NCI-H226 (cell line): ENCODE data around the gene RGPD4.
"Not testable (repeated sequence)": the region's sequence is repeated elsewhere in the genome, so short reads cannot be mapped to it uniquely, and the experiment has no call there.

Experiments
- DNase-seq: peaks from one replicate; pipeline ENCODE4 v3.0.0-alpha.2; 2015

RGPD4 gene

DNA sequence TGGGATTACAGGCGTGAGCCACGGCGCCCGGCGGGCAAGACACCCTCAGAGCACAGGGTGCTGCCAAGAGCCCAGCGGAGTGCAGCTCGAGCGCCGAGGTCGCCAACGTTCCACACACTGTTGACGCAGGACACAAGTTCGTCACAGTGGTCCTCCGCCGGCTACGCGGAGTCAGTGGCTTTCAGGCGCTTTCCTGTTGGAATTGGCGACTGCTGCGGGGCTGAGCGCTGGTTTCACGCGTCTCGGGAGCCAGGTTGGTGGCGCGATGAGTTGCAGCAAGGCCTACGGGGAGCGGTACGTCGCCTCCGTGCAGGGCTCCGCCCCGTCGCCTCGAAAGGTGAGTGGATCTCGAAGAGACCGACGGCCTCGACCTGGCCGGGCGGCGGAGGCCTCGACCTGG lies at the start of gene RGPD4:
RGPD4 (plus strand) TSS at position 144 of the 400 bp plus-strand sequence; CDS start at position 266, 122 bp downstream.
- not testable (repeated sequence) for DNase-seq

DNA sequence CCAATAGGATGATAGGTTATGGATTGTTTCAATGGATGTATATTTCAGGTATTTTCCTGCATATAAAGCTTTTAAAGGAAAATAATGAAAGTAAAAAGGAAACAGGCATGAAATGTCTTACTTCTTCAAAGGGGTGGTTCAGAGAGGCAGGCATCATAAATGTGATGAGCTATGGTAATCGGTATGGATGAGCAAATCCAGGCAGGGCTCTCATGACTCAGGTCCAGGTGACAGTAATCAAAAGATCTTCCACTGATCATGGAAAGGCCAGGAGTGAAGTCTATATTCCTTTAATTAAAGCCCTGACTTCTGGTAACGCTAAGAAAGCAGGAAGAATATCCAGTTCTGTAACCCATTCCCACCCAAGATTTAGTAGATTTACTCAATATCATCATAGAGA lies 48.7 kb upstream of the RGPD4 start:
- DNase-seq, result no peak

DNA sequence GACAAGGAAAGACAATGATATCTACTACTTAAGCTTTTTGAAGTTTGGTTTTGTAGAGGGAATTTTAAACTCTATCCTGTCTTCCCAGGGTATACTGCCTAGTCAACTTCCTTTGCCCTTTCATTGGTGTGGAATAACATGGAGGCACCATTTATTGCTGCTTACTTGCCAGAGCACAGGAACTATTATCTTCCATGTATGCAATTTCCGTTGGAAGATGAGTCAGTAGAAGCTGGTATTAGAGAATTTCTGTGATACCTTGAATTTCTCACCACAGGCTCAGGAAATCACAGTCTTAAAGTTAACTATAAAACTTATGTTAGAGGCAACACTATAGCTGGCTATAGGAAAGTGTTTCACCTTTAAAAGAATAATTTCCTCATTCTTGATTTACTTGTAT lies 40.9 kb upstream of the RGPD4 start:
- no peak for DNase-seq

DNA sequence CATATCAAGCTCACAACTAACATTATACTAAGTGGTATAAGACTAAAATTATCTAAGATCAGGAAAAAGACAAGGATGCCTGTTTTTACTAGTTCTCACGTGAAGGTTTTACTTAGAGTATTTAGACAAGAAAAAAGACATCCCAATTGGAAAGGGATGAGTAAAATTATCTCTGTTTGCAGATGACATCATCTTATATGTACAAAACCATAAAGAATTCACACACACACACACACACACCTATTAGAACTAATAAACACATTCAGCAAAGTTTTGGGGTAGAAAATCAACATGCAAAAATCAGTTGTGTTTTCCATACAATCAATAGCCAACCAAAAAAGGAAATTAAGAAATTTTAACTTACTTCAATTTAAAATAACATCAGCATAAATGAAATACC lies 35.9 kb upstream of the RGPD4 start:
- DNase-seq, result no peak

DNA sequence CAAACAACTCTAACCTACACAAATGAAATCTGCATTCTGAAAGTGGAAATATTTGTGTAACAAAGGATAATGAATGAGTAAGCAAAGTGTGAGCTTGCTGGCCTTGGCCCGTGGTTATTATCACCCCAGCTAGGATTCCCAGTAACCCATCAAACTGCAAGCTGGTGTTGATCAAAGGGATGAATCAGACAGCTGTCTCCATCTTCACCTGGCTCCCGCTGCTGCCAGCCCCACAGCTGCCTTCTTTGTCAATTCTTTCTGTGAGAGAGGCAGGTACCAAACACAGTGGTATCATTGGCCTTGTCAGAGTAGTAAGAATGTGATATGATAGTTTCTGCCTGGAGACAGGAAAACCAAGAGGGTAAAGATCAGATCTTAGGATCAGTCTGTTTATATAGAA lies 25.2 kb upstream of the RGPD4 start:
- DNase-seq, result no peak

DNA sequence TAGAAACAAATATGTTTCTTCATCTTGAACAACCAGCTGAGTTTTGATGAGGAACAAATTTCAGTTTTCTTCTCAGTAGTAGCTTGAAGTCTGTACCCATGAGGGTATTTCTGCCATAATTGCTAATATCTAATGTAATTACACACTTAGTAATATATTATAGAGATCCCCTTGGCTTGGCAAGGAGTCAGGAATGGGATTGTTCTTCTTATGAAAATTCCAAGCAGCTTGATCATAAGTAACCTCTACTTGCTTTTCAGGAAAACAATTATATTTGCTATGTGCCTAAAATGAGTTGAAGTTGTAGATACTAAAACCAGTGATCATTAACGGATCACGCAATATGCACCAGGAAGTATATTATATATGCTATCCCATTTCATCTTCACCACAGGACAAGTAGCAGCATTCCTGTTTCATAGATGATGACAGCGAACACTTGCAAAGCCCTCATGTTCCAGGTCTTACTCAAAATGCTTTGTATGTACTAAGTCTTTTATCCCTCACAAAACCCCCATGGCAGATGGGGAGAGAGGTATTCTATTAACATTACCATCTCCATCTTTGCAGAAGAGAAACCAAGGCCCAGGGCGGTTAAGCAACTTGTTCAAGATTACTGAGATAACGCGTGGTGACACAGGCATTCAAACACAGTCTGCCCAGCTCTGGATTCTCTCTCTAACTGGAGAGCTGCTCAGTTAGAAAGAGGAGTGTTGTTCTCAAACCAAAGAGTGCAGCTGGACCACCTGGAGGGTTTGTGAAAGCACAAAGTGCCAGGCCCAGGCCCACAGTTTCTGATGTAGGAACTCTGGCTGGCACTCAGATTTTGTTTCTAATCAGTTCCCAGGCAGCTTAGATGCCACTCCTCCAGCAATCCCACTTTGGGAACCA lies 21.8 kb upstream of the RGPD4 start:
- DNase-seq, result no peak

DNA sequence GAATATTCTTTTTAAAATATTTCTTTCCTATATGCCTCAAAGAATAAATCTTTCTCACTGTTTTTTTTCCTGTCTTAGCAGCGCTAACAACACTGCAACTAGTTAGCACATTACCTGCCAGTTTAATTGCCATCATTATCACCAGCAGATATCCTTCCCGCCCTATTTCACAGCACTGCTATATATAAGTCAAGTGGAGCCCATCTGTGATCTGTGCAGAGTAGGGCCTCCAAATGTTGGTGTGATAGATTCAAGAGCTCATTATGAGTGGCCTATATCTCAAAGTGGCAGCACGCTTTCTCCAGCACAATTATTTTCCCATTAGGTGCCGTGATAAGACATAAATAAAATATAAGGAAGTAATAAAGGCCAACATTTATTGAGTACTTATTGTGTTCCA lies 19.8 kb upstream of the RGPD4 start:
- no peak for DNase-seq

DNA sequence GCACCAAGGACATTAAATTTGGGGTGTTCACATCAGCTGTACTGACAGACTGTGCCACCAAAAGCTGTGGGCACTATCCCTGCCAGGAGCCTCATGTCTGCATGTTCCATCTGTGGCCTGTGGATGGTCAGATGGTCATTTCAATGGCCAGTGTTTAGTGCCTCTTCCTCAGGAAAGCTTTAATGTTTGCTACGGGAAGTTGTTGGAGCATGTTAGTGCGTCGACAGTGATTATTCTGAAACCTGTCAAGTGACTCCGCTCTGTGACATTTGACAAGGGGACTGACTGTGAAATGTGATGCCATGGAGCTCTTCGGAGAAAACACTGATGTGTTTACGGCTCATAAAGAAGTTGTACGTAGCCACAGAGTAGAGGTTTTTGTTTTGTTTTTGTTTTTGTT lies 18.7 kb upstream of the RGPD4 start:
- no peak for DNase-seq

DNA sequence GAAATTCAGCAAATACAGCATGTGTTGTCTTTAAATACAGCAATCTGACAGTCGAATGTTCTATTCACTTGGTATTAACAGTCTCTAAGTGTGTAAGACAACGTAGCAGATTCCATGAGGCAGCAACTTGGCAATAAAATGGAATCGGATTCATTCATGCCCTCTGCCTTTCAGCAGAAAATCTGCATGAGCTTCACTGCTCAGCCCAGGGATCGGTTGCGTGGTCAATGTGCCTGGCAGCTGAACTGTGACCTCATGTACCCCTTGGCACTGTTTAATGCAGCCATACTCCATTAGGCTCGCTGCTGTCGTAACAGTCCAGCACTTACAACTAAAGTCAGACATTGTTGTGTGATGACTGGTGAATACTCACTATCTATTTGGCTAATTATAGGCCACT lies 17.7 kb upstream of the RGPD4 start:
- no peak for DNase-seq

DNA sequence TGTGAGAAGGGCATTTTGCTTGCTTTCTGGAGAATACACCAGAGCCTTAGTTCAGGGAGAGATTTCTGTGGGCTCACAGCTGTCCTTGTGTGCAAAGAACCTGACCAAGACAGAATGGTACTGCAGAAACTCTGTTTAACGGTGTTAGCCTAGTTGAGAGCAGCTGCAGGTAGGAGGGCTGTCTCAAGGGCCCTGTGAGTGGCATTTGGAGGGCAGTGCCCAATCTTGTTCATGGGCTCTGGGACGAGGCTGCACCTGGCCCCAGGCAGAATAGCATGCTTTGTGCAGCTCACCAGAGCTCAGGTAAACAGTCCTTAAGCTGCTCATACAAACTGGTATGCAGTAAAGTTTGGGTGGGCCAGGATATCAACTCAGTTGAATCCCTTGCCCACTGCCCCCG lies 16.9 kb upstream of the RGPD4 start:
- DNase-seq, result no peak

DNA sequence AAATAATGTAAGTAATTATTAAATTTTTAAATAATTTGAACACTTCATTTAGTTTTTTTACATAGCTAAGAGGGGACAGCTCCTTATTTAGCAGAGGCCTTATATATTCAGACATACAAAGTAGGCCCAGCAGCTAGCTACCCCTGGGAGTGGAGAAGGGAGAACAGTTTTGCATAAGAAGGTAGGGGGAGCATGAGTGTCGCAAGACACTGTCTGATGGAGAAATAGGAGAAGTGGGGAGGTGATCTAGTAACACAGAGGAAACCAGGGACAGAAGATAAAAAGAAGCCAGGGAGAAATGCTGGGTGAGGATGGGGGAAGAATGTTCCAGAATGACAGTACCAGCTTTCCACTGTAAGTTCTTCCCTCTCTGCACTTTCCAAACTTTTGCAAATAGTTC lies 16.0 kb upstream of the RGPD4 start:
- no peak for DNase-seq

DNA sequence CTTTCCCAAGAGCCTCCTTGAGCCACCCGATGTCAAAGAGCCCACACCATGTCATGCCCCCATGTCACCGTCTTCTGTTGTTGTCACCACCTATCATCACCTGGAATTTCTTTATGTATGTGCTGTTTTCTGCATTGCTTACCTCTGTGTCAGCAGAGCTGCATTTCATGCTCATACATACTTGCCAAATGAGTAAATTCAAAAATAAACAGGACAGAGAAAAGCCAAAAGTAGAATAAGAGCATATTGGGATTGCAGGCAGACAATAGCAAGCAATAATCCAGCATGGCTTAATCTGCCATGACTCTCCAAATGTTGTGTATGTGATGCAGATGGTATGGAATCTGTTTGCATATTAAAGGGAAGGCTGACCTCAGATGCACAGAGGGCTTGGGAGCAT lies 15.3 kb upstream of the RGPD4 start:
- no peak for DNase-seq

DNA sequence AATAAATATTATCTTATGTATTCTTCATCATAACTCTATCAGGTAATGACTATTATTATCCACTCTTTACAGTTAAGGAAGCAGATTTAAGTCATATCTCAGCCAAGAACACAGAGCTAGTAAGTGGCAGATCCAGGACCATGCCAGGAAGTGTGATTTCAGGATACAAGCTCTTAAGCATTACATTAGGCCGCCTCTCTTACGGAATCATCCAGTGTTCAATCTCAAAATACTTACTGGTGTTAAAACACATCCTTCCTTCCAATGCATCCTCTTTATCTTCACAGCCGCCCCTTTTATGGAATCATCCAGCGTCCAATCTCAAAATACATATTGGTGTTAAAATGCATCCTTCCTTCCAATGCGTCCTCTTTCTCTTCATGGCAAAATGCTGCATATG lies 14.7 kb upstream of the RGPD4 start:
- no peak for DNase-seq

DNA sequence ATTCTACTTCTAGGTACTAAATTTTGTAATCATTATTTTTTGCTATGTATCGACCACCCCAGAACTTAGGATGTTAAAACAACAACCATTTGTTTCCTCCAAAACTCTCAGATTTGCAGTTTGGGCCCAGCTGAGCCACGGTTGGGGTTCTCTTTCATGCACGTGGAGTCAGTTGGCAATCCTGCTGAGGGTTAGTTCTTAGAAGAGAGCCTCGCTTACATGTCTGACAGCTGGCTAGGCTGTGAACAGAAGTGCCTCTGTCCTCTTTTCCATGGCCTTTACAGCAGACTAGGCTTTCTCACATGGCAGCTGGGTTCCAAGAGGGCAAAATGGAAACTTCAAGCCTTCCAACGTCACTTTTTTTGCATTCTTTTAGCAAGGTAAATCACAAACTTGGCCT lies 9.3 kb upstream of the RGPD4 start:
- no peak for DNase-seq

DNA sequence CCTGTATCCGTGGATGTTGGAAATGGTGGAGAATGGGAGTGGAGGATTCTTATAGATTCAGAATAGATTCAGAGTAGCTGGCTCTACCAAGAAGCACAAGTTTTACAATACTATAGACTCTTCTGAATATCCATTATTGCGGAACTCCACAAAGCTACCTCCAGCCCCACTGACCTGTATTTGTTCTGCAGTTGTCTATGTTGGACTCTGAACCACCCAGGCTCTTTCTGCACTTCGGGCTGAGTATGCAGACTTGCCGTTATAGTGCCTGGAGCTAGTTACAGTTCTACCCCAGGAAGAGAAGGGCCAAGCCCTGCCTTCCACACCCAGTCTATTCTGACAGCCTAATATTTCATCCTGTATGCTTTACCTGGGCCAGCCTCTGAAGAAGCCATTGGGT lies 4.4 kb upstream of the RGPD4 start:
- DNase-seq, result no peak

DNA sequence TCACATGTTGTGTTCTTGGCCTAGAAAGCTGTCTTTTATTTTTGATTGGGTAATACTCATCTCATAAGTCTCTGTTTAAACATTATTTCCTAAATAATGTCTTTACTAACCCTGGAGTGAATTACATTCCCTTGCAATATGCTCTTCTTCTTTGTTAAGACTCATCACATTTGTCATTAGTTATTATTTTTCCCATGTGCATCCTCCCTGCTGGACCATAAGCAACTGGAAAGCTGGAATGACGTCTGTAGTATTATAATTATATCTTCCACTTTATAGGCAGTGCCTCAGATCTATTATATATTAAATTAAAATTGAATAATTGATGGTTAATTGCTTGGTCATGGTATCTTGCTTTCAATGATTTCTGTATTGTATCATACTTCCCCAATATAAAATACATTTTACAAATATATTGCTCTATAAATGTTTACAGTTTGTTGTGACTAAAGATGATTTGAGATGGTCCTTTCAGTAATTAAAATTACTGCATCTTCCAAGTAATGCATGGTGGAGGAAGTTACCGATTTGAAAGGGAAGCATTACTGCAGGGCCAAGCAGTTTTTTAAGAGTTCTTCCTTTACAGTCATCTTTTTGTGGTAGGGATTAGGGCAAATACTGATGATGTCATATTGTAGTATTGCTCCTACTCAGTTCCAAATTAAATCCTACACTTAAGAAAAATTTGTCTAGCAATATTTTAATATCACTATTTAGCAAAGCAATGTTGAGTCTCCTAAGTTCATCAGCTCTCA lies 2.1 kb upstream of the RGPD4 start:
- DNase-seq, result no peak

DNA sequence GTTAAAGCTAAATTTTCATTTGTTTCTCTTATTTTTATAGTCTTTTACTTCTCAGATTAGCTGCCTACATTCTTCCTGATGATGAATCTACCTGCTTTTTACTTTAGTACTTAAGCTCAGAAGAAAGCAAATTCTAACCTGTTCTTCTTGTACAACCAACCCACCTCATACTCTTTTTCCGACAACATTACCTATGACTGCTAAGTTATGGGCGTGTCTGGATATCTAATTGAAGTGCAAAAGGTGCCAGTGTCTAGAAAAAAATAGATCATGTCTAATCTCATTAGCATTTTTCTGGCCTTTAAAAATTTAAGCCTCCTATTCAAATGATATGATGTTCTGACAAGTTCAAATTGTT lies 1.5 kb upstream of the RGPD4 start:
- no peak for DNase-seq

DNA sequence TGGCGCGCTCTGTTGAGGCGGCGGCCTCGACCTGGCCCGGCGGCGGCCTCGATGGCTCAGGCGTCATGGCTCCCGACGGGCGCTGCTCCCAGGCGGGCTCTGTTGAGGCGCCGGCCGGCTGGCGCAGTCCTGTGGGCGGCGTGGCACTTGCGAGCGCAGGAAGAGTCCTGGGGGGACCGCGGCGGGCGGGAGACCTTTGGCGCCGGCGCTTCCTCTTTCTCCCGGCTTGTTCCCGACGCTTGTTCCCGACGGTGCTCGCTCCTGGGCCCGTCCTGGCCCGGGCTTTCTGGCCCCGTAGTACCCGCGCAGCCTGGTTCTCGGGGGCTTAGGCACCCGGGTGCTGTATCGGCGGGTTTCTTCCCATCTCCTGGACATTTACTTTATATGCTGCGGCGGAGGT lies 2.8 kb downstream of the RGPD4 start:
- DNase-seq, result not testable (repeated sequence)

DNA sequence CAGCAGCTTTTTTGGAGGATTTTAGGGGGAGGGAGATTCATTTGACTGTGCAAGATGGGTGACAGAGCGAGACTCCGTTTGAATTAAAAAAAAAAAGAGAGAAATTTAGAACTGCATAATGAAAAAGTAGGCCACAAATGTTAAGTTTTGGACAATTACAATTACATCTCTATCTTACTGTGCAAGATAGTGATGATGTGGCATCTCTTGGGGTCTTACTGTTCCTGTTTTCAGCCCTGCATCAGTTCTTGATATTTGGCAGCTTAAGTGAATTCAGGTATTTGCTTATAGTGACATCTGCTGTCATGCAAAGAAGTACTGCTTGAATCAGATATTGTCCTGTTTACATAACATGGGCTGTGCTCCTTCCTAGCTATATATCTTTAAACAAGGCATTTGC lies 6.5 kb downstream of the RGPD4 start:
- not testable (repeated sequence) for DNase-seq

DNA sequence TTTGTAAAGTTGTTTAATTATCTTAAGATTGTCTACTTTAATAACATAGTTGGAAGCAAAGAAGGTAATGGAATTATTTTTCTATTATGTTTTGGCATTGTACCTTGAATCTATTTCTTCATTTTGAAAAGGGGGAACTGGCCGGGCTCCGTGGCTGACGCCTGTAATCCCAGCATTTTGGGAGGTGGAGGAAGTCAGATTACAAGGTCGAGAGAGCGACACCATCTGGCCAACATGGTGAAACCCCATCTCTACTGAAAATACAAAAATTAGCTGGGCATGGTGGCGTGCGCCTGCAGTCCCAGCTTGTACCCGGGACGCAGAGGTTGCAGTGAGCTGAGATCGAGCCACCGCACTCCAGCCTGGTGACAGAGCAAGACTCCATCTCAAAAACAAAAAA lies 6.9 kb downstream of the RGPD4 start:
- DNase-seq, result not testable (repeated sequence)

DNA sequence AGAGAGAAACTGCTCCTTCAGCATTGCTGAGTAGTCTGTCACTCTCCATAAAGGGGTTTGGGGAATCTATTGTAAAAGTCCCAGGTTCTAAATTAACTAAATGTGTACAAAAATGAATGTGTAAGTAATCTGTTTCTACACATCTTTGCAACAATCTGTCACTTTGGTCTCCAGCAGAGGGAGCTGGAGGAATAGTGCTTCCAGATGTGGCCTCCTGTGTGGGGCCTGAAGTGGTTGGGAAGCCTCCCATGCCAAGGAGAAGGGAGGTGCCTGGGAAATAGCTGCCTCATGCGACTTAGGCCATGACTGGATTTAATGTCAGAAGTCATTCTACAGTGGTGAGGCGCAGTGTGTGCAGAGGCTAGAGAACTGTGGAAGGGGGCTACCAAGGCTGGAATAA lies 89.4 kb downstream of the RGPD4 start:
- not testable (repeated sequence) for DNase-seq

DNA sequence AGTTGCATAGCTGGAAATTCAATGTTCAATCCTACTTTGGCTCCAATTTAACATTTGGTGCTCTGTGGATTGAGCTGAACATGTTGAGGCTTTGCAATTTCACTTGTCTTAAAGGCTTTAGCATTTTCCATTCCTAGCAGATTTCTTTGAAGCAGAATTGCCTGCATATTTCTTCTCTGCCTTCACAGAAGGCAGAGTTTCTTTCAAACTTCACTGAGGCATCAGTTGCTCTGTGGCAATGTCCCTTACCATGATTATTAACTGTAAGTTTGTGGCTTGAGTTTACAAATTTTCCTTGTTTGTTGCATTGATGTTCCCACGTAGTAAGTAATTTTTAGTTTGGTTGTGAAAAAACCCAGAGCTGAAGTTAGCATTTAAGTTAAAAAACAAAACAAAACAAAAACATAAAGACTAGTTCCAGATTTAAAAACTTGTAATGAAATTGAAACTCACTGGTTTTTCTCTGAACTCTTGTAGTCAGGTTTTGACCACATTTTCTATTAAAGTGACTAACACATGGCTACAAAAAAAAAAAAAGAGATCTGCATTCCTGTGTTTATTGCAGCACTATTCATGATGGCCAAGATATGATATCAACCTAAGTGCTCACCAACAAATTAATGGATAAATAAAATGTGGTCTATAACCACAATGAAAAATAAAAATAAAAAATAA lies 90.1 kb downstream of the RGPD4 start:
- DNase-seq, result not testable (repeated sequence)

DNA sequence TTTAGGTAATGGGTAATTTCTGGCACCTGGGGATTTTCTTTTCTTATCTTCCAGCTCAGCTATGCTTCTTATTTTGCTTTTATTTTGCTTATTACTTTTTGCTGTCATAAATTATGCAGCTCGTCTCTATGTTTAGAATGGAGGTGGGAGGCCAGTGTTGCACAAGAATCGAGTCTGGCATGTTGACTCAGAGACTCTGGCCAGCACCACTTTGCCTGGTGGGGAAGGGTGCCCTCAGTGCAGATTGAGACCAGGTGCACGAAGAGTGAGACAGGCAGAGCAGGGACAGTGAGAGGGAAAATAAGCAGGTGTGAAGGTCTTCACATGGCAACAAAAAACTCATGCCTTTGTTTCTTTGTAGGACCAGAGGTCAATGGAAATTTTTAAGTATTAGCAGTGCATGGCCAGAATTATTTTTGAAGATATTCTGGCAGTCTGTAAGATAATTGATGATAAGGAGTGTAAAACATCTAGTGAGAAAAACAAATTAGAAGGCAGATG lies 100.4 kb downstream of the RGPD4 start:
- no peak for DNase-seq

DNA sequence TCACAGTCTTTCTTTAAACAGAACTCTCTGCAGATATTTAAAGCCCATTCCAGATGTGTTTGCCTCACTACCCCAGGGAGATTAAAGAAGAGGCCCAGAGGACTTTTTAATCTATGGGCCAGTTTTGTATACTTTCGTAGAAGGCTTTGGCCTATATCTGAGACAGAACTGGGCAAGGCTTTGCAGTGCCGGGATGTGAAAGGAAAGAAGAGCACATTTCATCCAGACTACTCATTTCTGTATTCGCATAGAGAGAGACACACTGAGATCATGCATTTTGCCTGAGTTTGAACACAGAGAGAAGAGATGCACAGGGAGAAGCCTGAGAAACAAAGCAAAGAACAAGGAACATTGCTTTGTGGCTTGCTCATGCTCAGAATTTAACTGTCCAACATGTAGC lies 104.7 kb downstream of the RGPD4 start:
- DNase-seq, result no peak
